Endodermal cell (in vitro differentiated cells): ENCODE measurements around the gene ETFA. TPM values are rescaled to one million over a fixed set of nuclear protein-coding genes. Genes with fewer than 3 reads are reported as not detected.
"Not testable (repeated sequence)": the region's sequence is repeated elsewhere in the genome, so short reads cannot be mapped to it uniquely, and the experiment has no call there.

Source experiments
- DNase-seq: peaks from one replicate; pipeline ENCODE4 v3.0.0-alpha.2; 2017
- H3K27ac ChIP-seq: 2 replicates; pipeline ENCODE4 v1.5.1; 2013; ENCODE audit warnings: mild to moderate bottlenecking, low read depth, low read length, moderate library complexity
- H3K27me3 ChIP-seq: 2 replicates; pipeline ENCODE4 v1.6.1; 2013; ENCODE audit warnings: mild to moderate bottlenecking, low read length, moderate library complexity; ENCODE audit not compliant: insufficient read depth, control insufficient read depth, poor library complexity, severe bottlenecking
- H3K36me3 ChIP-seq: 2 replicates; pipeline ENCODE4 v1.7.0; 2013; ENCODE audit warnings: mild to moderate bottlenecking, low read length, moderate library complexity; ENCODE audit not compliant: control insufficient read depth, insufficient read depth
- H3K4me1 ChIP-seq: one replicate; pipeline ENCODE4 v1.7.0; 2013; ENCODE audit warnings: low read length; ENCODE audit not compliant: control insufficient read depth, insufficient read depth
- H3K4me3 ChIP-seq: 2 replicates; pipeline ENCODE4 v1.5.1; 2013; ENCODE audit warnings: mild to moderate bottlenecking, low read length, moderate library complexity
- H3K9ac ChIP-seq: 2 replicates; pipeline ENCODE4 v1.6.1; 2013; ENCODE audit warnings: mild to moderate bottlenecking, low read length, moderate library complexity; ENCODE audit not compliant: poor library complexity, severe bottlenecking; ENCODE audit errors: extremely low read depth
- H3K9me3 ChIP-seq: 2 replicates; pipeline ENCODE4 v1.6.1; 2013; ENCODE audit warnings: mild to moderate bottlenecking, low read length, moderate library complexity; ENCODE audit not compliant: control insufficient read depth
- H3K27ac Mint-ChIP-seq: 2 replicates; pipeline ENCODE4 v1.8.0; 2020; ENCODE audit warnings: mixed read lengths
- H3K27me3 Mint-ChIP-seq: 2 replicates; pipeline ENCODE4 v1.8.0; 2021; ENCODE audit warnings: mild to moderate bottlenecking, mixed read lengths; ENCODE audit not compliant: insufficient read depth
- H3K36me3 Mint-ChIP-seq: 2 replicates; pipeline ENCODE4 v1.8.0; 2020; ENCODE audit warnings: low read depth, mixed read lengths
- H3K4me1 Mint-ChIP-seq: 2 replicates; pipeline ENCODE4 v1.8.0; 2020; ENCODE audit warnings: mixed read lengths
- H3K4me3 Mint-ChIP-seq: 2 replicates; pipeline ENCODE4 v1.8.0; 2020; ENCODE audit warnings: mild to moderate bottlenecking, moderate library complexity, mixed read lengths
- H3K9me3 Mint-ChIP-seq: 2 replicates; pipeline ENCODE4 v1.8.0; 2020; ENCODE audit warnings: mild to moderate bottlenecking, mixed read lengths
- CTCF ChIP-seq: fragments of 200-600 bp; sonication (generic); conservative IDR thresholded peaks from 2 replicates; pipeline ENCODE4 v1.5.0; 2021; ENCODE audit warnings: antibody characterized with exemption, mild to moderate bottlenecking
- WGBS, 2 experiments: methylation state at CpG; one replicate each; pipeline versions ENCODE4 v1.1.5 to v1.1.7; 2013; ENCODE audit warnings: missing lambda C conversion rate in 2 of 2, mixed read lengths in 1 of 2; ENCODE audit not compliant: insufficient coverage in 1 of 2, insufficient read length in 1 of 2; 5-methylcytosine and 5-hydroxymethylcytosine counted together
- total RNA-seq, 2 donors: library from RNA; stranded (reverse); fragmentation: NEBNext Ultra II Directional in 1 of 2; extraction: Animal tissue kit (Norgen Biotek cat#: 25700) in 1 of 2; gene quantifications; 2 replicates in 1 of 2; 3 replicates in 1 of 2; pipeline ENCODE4 v1.2.1, GENCODE V29; 2021

ETFA gene
- total RNA-seq, 2 donors from 2014 or later = 142 to 157 TPM

DNA sequence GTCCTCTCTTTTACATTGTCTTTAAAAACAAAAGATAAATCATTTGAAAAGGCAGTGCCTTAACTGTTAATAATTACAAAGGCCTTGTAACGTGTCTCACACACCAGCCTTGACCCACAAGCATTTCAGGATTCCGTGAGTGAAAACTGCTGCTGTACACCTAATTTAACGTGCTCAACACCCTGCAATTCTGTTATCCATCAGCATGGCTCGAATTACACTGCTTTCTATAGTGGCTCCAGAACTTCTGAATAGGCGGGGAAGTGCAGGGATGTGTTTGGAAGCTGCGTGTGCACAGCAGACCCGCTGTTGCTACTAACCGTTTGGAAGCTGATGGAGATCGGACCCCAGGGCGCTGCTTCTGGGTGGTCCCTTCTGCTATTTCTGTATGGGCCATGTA lies 9.9 kb upstream of the ETFA start:
- H3K4me3 ChIP-seq = no peak overlapping the region
- no peaks in the 10 kb centered on the region for H3K9me3 ChIP-seq
- H3K9ac ChIP-seq = no peak overlapping the region
- no peak for TF ChIP-seq CTCF
- Mint-ChIP-seq H3K4me3 (no peak overlapping the region), H3K36me3 (no peaks in the 10 kb centered on the region), H3K27ac (no peak overlapping the region), H3K27me3 (peaks cover 27% of the 10 kb centered on the region), H3K4me1 (no peaks in the 10 kb centered on the region), H3K9me3 (no peaks in the 10 kb centered on the region)
- no peak for DNase-seq
- H3K27me3 ChIP-seq = peaks cover 21% of the 10 kb centered on the region
- WGBS, 2 experiments = 82 to 83% methylated on average over 7 to 10 of the region's 10 CpGs
- no peaks in the 10 kb centered on the region for H3K4me1 ChIP-seq
- H3K27ac ChIP-seq = no peak overlapping the region
- H3K36me3 ChIP-seq = no peaks in the 10 kb centered on the region

GRCh38 chr15:76320012-76320411 lies 8.7 kb upstream of the ETFA start:
- Histone ChIP-seq H3K36me3 (no peaks in the 10 kb centered on the region), H3K27ac (no peak overlapping the region), H3K4me1 (no peaks in the 10 kb centered on the region), H3K9me3 (no peaks in the 10 kb centered on the region), H3K4me3 (no peak overlapping the region), H3K9ac (no peak overlapping the region), H3K27me3 (peaks cover 11% of the 10 kb centered on the region)
- no peaks in the 10 kb centered on the region for H3K36me3 Mint-ChIP-seq
- no peak overlapping the region for H3K4me3 Mint-ChIP-seq
- H3K27ac Mint-ChIP-seq = no peak overlapping the region
- H3K27me3 Mint-ChIP-seq = peaks cover 33% of the 10 kb centered on the region
- H3K9me3 Mint-ChIP-seq = no peaks in the 10 kb centered on the region
- no peak for DNase-seq
- no peaks in the 10 kb centered on the region for H3K4me1 Mint-ChIP-seq
- WGBS, 2 experiments = 94 to 95% methylated on average over 5 to 6 of the region's 6 CpGs
- TF ChIP-seq CTCF = no peak

DNA sequence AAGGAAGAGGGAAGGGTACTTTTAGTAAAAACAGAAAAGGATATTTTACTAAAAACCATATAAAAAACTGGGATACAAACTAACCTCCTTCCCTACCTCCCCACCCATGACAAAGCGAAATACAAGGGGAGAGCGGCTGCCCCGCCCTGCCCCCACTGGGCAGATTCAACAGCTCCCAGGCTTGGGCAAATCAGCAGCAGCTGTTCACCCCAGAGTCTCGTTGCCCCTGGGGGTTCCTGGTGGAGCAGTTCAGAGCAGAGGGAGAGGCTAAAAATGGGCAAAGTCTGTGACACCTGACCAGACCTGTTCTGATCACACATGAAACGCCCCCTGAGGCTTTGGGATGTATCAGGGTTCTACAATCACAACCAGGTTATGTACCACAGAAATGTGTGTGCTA lies 2.5 kb upstream of the ETFA start:
- Histone ChIP-seq H3K27ac (no peak overlapping the region), H3K4me3 (no peak overlapping the region), H3K36me3 (peaks cover 4% of the 10 kb centered on the region), H3K9me3 (no peaks in the 10 kb centered on the region), H3K9ac (no peak overlapping the region), H3K4me1 (no peaks in the 10 kb centered on the region), H3K27me3 (peaks cover 4% of the 10 kb centered on the region)
- no peak for TF ChIP-seq CTCF
- no peak for DNase-seq
- Mint-ChIP-seq H3K4me1 (peaks cover 19% of the 10 kb centered on the region), H3K9me3 (peaks cover 2% of the 10 kb centered on the region), H3K27me3 (peaks cover 11% of the 10 kb centered on the region), H3K4me3 (no peak overlapping the region), H3K27ac (no peak overlapping the region), H3K36me3 (peaks cover 6% of the 10 kb centered on the region)
- 87 to 92% methylated on average over 3 to 5 of the region's 5 CpGs for WGBS, 2 experiments

GRCh38 chr15:76313175-76313567 lies 1.9 kb upstream of the ETFA start:
- H3K27me3 Mint-ChIP-seq = peaks cover 11% of the 10 kb centered on the region
- 83 to 91% methylated on average over 4 of the region's 4 CpGs for WGBS, 2 experiments
- H3K4me1 Mint-ChIP-seq = peaks cover 25% of the 10 kb centered on the region
- not testable (repeated sequence) for DNase-seq, H3K36me3 ChIP-seq, H3K4me3 Mint-ChIP-seq, H3K27me3 ChIP-seq, H3K9me3 ChIP-seq, H3K4me1 ChIP-seq, H3K27ac ChIP-seq, H3K9me3 Mint-ChIP-seq, H3K4me3 ChIP-seq, H3K36me3 Mint-ChIP-seq, H3K9ac ChIP-seq
- H3K27ac Mint-ChIP-seq = peak overlapping the region; percentile 2
